Mucosa of descending colon (tissue), 3 donors: ENCODE measurements around the gene C5AR2. TPM values are rescaled to one million over a fixed set of nuclear protein-coding genes. Genes with fewer than 3 reads are reported as not detected.
"Not testable (repeated sequence)": the region's sequence is repeated elsewhere in the genome, so short reads cannot be mapped to it uniquely, and the experiment has no call there.

Source experiments
- ATAC-seq: fragments of 200-7000 bp; cut with Tn5 transposase; one replicate; pipeline ENCODE4 v1.9.1; 2020; ENCODE audit warnings: mild to moderate bottlenecking, moderate library complexity
- DNase-seq, 3 donors: peaks; one replicate each; pipeline ENCODE4 v3.0.0-alpha.2; 2020
- H3K36me3 ChIP-seq: fragments of 200-600 bp; one replicate; pipeline ENCODE4 v1.8.0; 2021; ENCODE audit warnings: low read depth, mild to moderate bottlenecking
- H3K4me1 ChIP-seq: fragments of 200-600 bp; one replicate; pipeline ENCODE4 v1.8.0; 2021; ENCODE audit warnings: low read depth, mild to moderate bottlenecking
- H3K4me3 ChIP-seq: fragments of 200-600 bp; one replicate; pipeline ENCODE4 v1.8.0; 2021; ENCODE audit warnings: mild to moderate bottlenecking
- H3K9me3 ChIP-seq: fragments of 200-600 bp; one replicate; pipeline ENCODE4 v1.8.0; 2021; ENCODE audit warnings: mild to moderate bottlenecking
- intact Hi-C, 2 donors: fragments of 100-400 bp; cut with DNase I in 1 of 2; cut with micrococcal nuclease in 1 of 2; formaldehyde crosslinking; loops; one replicate each; pipeline versions ENCODE4 v1.11.0 to v1.11.1; 2022; cut with DNase I, micrococcal nuclease
- total RNA-seq, 3 donors: library from RNA; stranded (reverse); fragmentation: NEBNext Ultra II Directional in 2 of 3; extraction: Animal tissue kit (Norgen Biotek cat#: 25700) in 2 of 3; gene quantifications; one replicate each; pipeline versions ENCODE4 v1.2.1 to v1.2.4, GENCODE V29; 2021 to 2023
- TF ChIP-seq, protein P1 (sequence below): fragments of 200-600 bp; IDR thresholded peaks from one replicate; pipeline ENCODE4 v1.8.0; 2022; ENCODE audit warnings: antibody characterized with exemption, mild to moderate bottlenecking
- donor health status: DM: no; HTN: no; CAD: no; lungs with moderate emphysema.
- donor health status: DM: no; HTN: no; CAD: no.
- donor health status: DM: no; HTN: yes; CAD: no.

C5AR2 gene
- total RNA-seq, 3 donors from 2014 or later = 0.29 to 1.6 (median 1.4) TPM

DNA sequence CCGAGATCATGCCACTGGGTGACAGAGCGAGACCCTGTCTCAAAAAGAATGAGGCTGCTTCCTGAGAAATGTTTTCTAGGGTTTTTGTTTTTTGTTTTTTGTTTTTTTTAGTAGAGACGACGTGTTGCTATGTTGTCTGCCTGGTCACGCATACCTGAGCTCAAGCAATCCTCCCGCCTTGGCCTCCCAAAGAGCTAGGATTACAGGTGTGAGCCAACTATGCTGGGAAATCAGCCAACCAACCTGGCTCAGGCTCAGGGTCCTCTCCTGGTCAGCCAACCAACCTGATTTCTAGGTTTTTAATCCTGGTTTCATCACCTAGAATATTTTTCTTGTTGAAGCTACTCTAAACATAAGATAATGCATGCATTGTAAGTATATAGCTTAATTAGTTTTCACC, 24.9 kb downstream of the C5AR2 start:
- DNase-seq (no peak), ATAC-seq (no peak)
- intact Hi-C loops = no loop called here
- Histone ChIP-seq H3K9me3 (no peaks in the 10 kb centered on the region), H3K36me3 (peaks cover 6% of the 10 kb centered on the region), H3K4me1 (no peaks in the 10 kb centered on the region), H3K4me3 (no peak overlapping the region)
- TF ChIP-seq, protein P1, sequence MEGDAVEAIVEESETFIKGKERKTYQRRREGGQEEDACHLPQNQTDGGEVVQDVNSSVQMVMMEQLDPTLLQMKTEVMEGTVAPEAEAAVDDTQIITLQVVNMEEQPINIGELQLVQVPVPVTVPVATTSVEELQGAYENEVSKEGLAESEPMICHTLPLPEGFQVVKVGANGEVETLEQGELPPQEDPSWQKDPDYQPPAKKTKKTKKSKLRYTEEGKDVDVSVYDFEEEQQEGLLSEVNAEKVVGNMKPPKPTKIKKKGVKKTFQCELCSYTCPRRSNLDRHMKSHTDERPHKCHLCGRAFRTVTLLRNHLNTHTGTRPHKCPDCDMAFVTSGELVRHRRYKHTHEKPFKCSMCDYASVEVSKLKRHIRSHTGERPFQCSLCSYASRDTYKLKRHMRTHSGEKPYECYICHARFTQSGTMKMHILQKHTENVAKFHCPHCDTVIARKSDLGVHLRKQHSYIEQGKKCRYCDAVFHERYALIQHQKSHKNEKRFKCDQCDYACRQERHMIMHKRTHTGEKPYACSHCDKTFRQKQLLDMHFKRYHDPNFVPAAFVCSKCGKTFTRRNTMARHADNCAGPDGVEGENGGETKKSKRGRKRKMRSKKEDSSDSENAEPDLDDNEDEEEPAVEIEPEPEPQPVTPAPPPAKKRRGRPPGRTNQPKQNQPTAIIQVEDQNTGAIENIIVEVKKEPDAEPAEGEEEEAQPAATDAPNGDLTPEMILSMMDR = no peak

DNA sequence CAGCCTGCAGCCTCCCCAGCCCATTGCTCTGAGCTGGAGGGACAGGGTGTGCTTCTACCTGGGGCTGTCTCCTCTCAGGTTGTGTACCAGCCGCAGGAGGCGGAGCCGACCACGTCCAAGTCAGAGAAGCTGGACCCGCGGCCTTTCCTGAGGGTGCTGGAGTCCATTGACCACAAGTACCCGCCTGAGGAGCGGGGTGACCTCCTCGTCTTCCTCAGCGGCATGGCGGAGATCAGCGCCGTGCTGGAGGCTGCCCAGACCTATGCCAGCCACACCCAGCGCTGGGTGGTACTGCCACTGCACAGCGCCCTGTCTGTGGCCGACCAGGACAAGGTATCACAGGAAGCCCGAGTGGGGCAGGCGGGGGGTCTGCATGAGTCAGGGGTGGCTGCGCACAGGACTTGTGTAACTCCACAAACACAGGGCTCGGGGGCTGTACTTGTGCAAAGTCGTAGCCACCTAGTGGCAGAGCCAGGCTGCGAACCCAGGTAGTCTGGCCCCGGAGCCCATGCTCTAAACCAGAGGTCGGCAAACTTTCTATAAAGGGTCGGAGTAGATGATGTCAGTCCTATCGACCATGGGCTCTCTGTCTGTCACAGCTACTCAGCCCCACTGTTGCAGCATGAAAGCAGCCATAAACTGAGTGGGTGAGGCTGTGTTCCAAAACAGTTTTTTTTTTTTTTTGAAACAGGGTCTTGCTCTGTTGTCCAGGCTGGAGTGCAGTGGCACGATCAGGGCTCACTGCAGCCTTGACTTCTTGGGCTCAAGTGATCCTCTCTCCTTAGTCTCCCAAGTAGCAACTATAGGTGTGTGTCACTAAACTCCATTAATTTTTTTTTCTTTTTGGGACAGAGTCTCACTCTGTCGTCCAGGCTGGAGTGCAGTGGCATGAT, 26.1 kb downstream of the C5AR2 start:
- ATAC-seq (no peak), DNase-seq (no peak)
- peaks cover 6% of the 10 kb centered on the region for H3K36me3 ChIP-seq

DNA sequence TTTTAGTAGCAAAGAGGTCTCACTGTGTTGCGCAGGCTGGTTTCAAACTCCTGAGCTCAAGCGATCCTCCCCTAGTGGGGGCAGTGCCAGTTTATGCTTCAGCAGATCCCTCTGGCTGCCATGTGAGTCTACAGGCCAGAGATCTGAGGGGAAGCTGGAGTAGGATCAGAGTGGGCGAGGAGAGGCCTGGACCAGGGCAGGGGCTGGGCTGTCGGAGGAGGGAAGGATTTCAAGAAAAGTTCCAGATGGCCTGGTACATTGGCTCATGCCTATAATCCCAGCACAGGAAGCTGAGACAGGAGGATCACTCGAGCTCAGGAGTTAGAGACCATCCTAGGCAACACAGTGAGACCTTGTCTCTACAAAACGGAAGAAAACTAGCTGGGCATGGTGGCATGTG, 27.0 kb downstream of the C5AR2 start:
- Histone ChIP-seq H3K4me1 (no peaks in the 10 kb centered on the region), H3K36me3 (peaks cover 3% of the 10 kb centered on the region), H3K9me3 (no peaks in the 10 kb centered on the region), H3K4me3 (no peak overlapping the region)
- DNase-seq = no peak
- intact Hi-C loops = no loop called here
- no peak for ATAC-seq
- TF ChIP-seq, protein P1 = no peak

More for the DNA sequence above, 26.1 kb downstream of the C5AR2 start:
- Histone ChIP-seq H3K4me1 (no peaks in the 10 kb centered on the region), H3K9me3 (no peaks in the 10 kb centered on the region), H3K4me3 (no peak overlapping the region)
- TF ChIP-seq, protein P1 = no peak
- intact Hi-C loops = no loop called here

DNA sequence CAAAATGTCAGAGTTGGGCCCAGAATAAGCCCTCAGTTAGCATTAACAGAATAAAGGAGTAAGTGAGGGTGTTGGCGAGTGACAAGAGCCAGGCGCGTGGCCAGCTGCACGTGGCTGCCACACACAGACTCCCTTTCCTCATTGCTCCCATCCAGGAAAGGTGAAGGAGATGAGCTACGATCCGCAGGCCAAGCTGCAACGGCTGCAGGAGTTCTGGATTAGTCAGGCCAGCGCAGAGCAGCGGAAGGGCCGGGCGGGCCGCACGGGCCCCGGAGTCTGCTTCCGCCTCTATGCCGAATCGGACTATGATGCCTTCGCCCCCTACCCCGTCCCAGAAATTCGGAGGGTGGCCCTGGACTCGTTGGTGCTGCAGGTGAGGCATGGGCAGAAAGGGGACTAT, 30.3 kb downstream of the C5AR2 start:
- peaks cover 3% of the 10 kb centered on the region for H3K36me3 ChIP-seq
- DNase-seq = no peak
- ATAC-seq = no peak
- TF ChIP-seq, protein P1 = no peak
- H3K9me3 ChIP-seq = no peaks in the 10 kb centered on the region
- no peaks in the 10 kb centered on the region for H3K4me1 ChIP-seq
- intact Hi-C loops = no loop called here
- no peak overlapping the region for H3K4me3 ChIP-seq

DNA sequence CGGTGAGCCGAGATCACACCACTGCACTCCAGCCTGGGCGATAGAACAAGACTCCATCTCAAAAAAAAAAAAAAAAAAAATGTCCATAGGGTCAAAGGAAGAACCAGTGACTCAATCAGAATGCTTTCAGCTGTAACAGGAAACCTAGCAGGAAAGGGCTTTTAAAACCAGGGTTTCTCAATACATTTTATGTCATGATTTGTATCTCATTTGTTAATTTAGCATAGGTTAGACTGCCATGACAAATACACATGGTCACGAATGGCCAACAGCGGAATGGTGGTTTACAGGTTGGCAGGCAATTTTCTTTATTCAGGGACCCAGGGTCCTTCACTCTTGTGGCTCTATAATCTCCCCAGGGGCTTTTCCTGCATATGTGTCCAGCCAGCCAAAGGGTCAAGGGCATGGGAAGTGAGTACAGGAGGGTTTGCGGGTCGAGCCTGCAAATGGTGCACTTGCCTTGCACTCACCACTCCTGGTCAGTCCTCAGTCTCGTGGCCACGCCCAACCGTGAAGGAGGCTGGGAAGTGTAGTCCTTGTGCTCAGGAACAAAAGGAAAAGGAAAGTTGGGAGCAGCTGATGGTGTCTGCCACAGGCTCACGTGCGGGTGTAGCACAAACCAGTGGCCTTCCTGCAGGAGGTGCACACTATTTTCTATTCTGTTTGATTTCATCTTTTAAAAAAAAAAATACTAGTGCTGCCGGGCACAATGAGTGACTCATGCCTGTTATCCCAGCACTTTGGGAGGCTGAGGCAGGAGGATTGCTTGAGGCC, 32.0 kb downstream of the C5AR2 start:
- intact Hi-C loops = no loop called here
- H3K9me3 ChIP-seq = no peaks in the 10 kb centered on the region
- DNase-seq (peak in 1 of 3 donors; percentile 18), ATAC-seq (peak; percentile 45)
- H3K36me3 ChIP-seq = no peaks in the 10 kb centered on the region
- no peak overlapping the region for H3K4me3 ChIP-seq
- H3K4me1 ChIP-seq = no peaks in the 10 kb centered on the region
- TF ChIP-seq, protein P1 = no peak

DNA sequence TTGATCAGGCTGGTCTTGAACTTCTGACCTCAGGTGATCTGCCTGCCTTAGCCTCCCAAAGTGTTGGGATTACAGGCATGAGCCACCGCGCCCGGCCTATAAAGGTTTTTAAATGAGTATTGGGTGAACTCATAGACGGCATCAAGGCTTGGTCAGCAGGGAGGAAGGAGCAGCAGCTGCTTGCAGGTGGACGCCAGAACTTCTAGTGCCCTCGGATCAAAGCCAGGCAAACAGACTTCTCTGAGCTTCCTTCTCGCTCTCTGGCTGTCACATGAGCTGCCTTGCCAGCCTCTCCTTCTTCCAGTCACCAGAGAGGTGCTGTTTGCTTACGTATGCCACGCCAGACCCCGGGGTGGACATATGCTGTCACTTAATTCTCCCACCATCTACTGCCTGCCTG, 33.5 kb downstream of the C5AR2 start:
- H3K4me3 ChIP-seq, H3K9me3 ChIP-seq, ATAC-seq, intact Hi-C loops, H3K4me1 ChIP-seq, DNase-seq, H3K36me3 ChIP-seq: not testable (repeated sequence)
